Measurements from ENCODE around the gene BBS9.

Gene BBS9

GRCh38 chr7:33127085-33127484, 2.3 kb upstream of the BBS9 start:
- FAIRE-seq: no peak
- no peak for DNase-seq (ENCODE audit: low spot score)

GRCh38 chr7:33128631-33128989, 754 bp upstream of the BBS9 start:
- FAIRE-seq (peak; percentile 20), DNase-seq (ENCODE audit: low spot score) (no peak)

- FAIRE-seq: no peak
Observed at GRCh38 chr7:33129806-33130153, 416 bp downstream of the BBS9 start.

GRCh38 chr7:33130184-33130583, 820 bp downstream of the BBS9 start:
- FAIRE-seq: no peak
- peak; percentile 19 for DNase-seq (ENCODE audit: low spot score)

More at GRCh38 chr7:33129806-33130153, 416 bp downstream of the BBS9 start:
- no peak for DNase-seq (ENCODE audit: low spot score)

GRCh38 chr7:33137103-33137502, 7.7 kb downstream of the BBS9 start:
- no peak for DNase-seq (ENCODE audit: low spot score)

GRCh38 chr7:33142585-33142984, 13.2 kb downstream of the BBS9 start:
- no peak for FAIRE-seq
- no peak for DNase-seq (ENCODE audit: low spot score)

More at GRCh38 chr7:33137103-33137502, 7.7 kb downstream of the BBS9 start:
- FAIRE-seq: no peak

- DNase-seq (ENCODE audit: low spot score) (no peak), FAIRE-seq (no peak)
Observed at GRCh38 chr7:33143996-33144718, 14.8 kb downstream of the BBS9 start.

GRCh38 chr7:33145156-33145555, 15.8 kb downstream of the BBS9 start:
- no peak for FAIRE-seq
- no peak for DNase-seq (ENCODE audit: low spot score)

- DNase-seq (ENCODE audit: low spot score) (no peak), FAIRE-seq (no peak)
Observed at GRCh38 chr7:33152087-33152486, 22.7 kb downstream of the BBS9 start.

GRCh38 chr7:33155811-33156210, 26.4 kb downstream of the BBS9 start:
- no peak for DNase-seq (ENCODE audit: low spot score)
- FAIRE-seq: no peak

GRCh38 chr7:33156441-33156840, 27.1 kb downstream of the BBS9 start:
- FAIRE-seq (no peak), DNase-seq (ENCODE audit: low spot score) (no peak)

- DNase-seq (ENCODE audit: low spot score): no peak
- FAIRE-seq: no peak
Observed at GRCh38 chr7:33157311-33157710, 27.9 kb downstream of the BBS9 start.

- FAIRE-seq (no peak), DNase-seq (ENCODE audit: low spot score) (no peak)
Observed at GRCh38 chr7:33157781-33158180, 28.4 kb downstream of the BBS9 start.

- FAIRE-seq (no peak), DNase-seq (ENCODE audit: low spot score) (no peak)
Observed at GRCh38 chr7:33177876-33178275, 48.5 kb downstream of the BBS9 start.

GRCh38 chr7:33179519-33179918, 50.2 kb downstream of the BBS9 start:
- DNase-seq (ENCODE audit: low spot score) (no peak), FAIRE-seq (no peak)

GRCh38 chr7:33183504-33183903, 54.1 kb downstream of the BBS9 start:
- FAIRE-seq (no peak), DNase-seq (ENCODE audit: low spot score) (no peak)

- FAIRE-seq (no peak), DNase-seq (ENCODE audit: low spot score) (no peak)
Observed at GRCh38 chr7:33184828-33185227, 55.5 kb downstream of the BBS9 start.

GRCh38 chr7:33185786-33186185, 56.4 kb downstream of the BBS9 start:
- peak; percentile 48 for DNase-seq (ENCODE audit: low spot score)
- peak; percentile 89 for FAIRE-seq

GRCh38 chr7:33186192-33186591, 56.8 kb downstream of the BBS9 start:
- FAIRE-seq (no peak), DNase-seq (ENCODE audit: low spot score) (peak; percentile 3)

- no peak for DNase-seq (ENCODE audit: low spot score)
- no peak for FAIRE-seq
Observed at GRCh38 chr7:33190688-33191304, 61.4 kb downstream of the BBS9 start.

- DNase-seq (ENCODE audit: low spot score): no peak
- FAIRE-seq: no peak
Observed at GRCh38 chr7:33191340-33191739, 62.0 kb downstream of the BBS9 start.

GRCh38 chr7:33192695-33193291, 63.4 kb downstream of the BBS9 start:
- no peak for FAIRE-seq
- no peak for DNase-seq (ENCODE audit: low spot score)

GRCh38 chr7:33193308-33193864, 64.0 kb downstream of the BBS9 start:
- FAIRE-seq: peak; percentile 66
- DNase-seq (ENCODE audit: low spot score): no peak

Measured in RCC 7860 (cell line).